ENCODE results near the gene ATP8B2. TPM values are rescaled to one million over a fixed set of nuclear protein-coding genes. Genes with fewer than 3 reads are reported as not detected.
"Not testable (repeated sequence)": the region's sequence is repeated elsewhere in the genome, so short reads cannot be mapped to it uniquely, and the experiment has no call there.

The ATP8B2 gene
- total RNA-seq, 1 donor from 2014 or later = 71.6 TPM

GRCh38 chr1:154309136-154309535 lies 16.2 kb upstream of the ATP8B2 start:
- Mint-ChIP-seq H3K9me3 (ENCODE audit: unreplicated experiment) (peaks cover 10% of the 10 kb centered on the region), H3K4me1 (ENCODE audit: low read depth, unreplicated experiment) (peaks cover 24% of the 10 kb centered on the region)
- H3K36me3 ChIP-seq (ENCODE audit: insufficient read depth, low read length); H3K9ac ChIP-seq (ENCODE audit: low read length); H3K4me3 Mint-ChIP-seq (ENCODE audit: unreplicated experiment); DNase-seq (ENCODE audit: low read depth); H3K4me3 ChIP-seq (ENCODE audit: insufficient read depth, low read depth, low read length); H3K4me2 ChIP-seq (ENCODE audit: low read length); H3K79me2 ChIP-seq (ENCODE audit: insufficient read depth, low read length); H3K36me3 Mint-ChIP-seq (ENCODE audit: low read depth, unreplicated experiment); H3K27me3 ChIP-seq (ENCODE audit: insufficient read depth, low read length); H3K4me1 ChIP-seq (ENCODE audit: insufficient read depth, low read length); H4K20me1 ChIP-seq (ENCODE audit: insufficient read depth, low read length); H3K27ac Mint-ChIP-seq (ENCODE audit: unreplicated experiment); H3K27me3 Mint-ChIP-seq (ENCODE audit: low read depth, unreplicated experiment); H3K27ac ChIP-seq (ENCODE audit: low read depth, low read length); H3K9me3 ChIP-seq (ENCODE audit: insufficient read depth, low read depth, low read length); FAIRE-seq; H2AFZ ChIP-seq (ENCODE audit: low read depth, low read length): not testable (repeated sequence)

DNA sequence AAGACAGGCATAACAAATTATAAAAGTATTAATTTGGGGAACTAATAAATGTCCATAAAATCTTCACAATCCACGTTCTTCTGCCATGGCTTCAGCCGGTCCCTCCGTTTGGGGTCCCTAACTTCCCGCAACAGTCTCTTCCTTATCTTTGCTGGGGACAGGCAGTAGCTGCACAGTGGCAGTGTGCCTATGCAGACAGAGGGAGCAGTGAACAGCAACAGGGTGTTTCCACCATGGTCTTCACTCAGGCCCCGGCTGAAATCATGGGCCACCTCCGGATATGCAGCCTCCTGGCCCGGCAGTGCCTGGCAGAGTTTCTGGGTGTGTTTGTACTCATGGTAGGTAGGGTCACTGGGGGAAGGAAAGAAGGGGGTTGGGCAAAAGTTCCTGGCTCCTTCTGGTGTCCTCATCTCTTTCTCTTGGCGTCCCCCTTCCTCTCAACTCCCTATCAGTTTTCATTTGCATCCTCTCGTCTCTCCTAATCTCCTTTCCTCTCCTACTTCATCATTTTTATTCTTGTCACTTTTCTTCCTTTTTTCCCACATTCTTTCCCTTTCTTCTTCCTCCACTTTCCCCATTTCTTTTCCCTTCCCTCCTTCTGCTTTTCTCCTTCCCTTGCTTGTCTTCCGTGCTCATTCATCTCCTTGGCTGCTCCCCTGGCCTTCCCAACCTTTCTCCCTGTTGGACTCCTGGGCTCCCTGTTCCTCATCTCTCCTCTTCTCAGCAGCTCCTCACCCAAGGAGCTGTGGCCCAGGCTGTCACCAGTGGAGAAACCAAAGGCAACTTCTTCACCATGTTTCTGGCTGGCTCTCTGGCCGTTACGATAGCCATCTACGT lies 12.9 kb upstream of the ATP8B2 start:
- H3K27ac ChIP-seq (ENCODE audit: low read depth, low read length); H3K4me2 ChIP-seq (ENCODE audit: low read length); H3K9me3 ChIP-seq (ENCODE audit: insufficient read depth, low read depth, low read length); H3K4me3 Mint-ChIP-seq (ENCODE audit: unreplicated experiment); H2AFZ ChIP-seq (ENCODE audit: low read depth, low read length); DNase-seq (ENCODE audit: low read depth); H3K27ac Mint-ChIP-seq (ENCODE audit: unreplicated experiment); H3K4me1 ChIP-seq (ENCODE audit: insufficient read depth, low read length); FAIRE-seq; H4K20me1 ChIP-seq (ENCODE audit: insufficient read depth, low read length); H3K4me1 Mint-ChIP-seq (ENCODE audit: low read depth, unreplicated experiment); H3K4me3 ChIP-seq (ENCODE audit: insufficient read depth, low read depth, low read length); H3K79me2 ChIP-seq (ENCODE audit: insufficient read depth, low read length); H3K9ac ChIP-seq (ENCODE audit: low read length); H3K36me3 Mint-ChIP-seq (ENCODE audit: low read depth, unreplicated experiment); H3K36me3 ChIP-seq (ENCODE audit: insufficient read depth, low read length); H3K27me3 ChIP-seq (ENCODE audit: insufficient read depth, low read length): not testable (repeated sequence)
- Mint-ChIP-seq H3K9me3 (ENCODE audit: unreplicated experiment) (peaks cover 14% of the 10 kb centered on the region), H3K27me3 (ENCODE audit: low read depth, unreplicated experiment) (peaks cover 11% of the 10 kb centered on the region)

- Histone ChIP-seq H3K9me3 (ENCODE audit: insufficient read depth, low read depth, low read length) (no peaks in the 10 kb centered on the region), H3K36me3 (ENCODE audit: insufficient read depth, low read length) (no peaks in the 10 kb centered on the region), H4K20me1 (ENCODE audit: insufficient read depth, low read length) (no peaks in the 10 kb centered on the region), H3K4me3 (ENCODE audit: insufficient read depth, low read depth, low read length) (no peak overlapping the region), H3K27ac (ENCODE audit: low read depth, low read length) (no peak overlapping the region), H3K4me2 (ENCODE audit: low read length) (no peak overlapping the region), H3K4me1 (ENCODE audit: insufficient read depth, low read length) (no peaks in the 10 kb centered on the region), H2AFZ (ENCODE audit: low read depth, low read length) (no peak overlapping the region), H3K27me3 (ENCODE audit: insufficient read depth, low read length) (no peaks in the 10 kb centered on the region), H3K79me2 (ENCODE audit: insufficient read depth, low read length) (no peaks in the 10 kb centered on the region), H3K9ac (ENCODE audit: low read length) (no peak overlapping the region)
- Mint-ChIP-seq H3K9me3 (ENCODE audit: unreplicated experiment) (peaks cover 18% of the 10 kb centered on the region), H3K4me3 (ENCODE audit: unreplicated experiment) (no peak overlapping the region), H3K27ac (ENCODE audit: unreplicated experiment) (no peak overlapping the region), H3K4me1 (ENCODE audit: low read depth, unreplicated experiment) (peaks cover 3% of the 10 kb centered on the region), H3K36me3 (ENCODE audit: low read depth, unreplicated experiment) (no peaks in the 10 kb centered on the region), H3K27me3 (ENCODE audit: low read depth, unreplicated experiment) (peaks cover 17% of the 10 kb centered on the region)
- DNase-seq (ENCODE audit: low read depth) (no peak), FAIRE-seq (no peak)
- TF ChIP-seq CTCF (IDR thresholded peaks at IDR 0.05; ENCODE audit: insufficient read depth, low read depth, low read length) = no peak
- no peak for TF ChIP-seq EZH2 (IDR thresholded peaks at IDR 0.05; ENCODE audit: insufficient read depth, low read length)
Measured at GRCh38 chr1:154313066-154313356, 12.3 kb upstream of the ATP8B2 start.

GRCh38 chr1:154314226-154314625 lies 11.1 kb upstream of the ATP8B2 start:
- not testable (repeated sequence) for H3K36me3 Mint-ChIP-seq (ENCODE audit: low read depth, unreplicated experiment); H3K4me3 ChIP-seq (ENCODE audit: insufficient read depth, low read depth, low read length); H3K4me2 ChIP-seq (ENCODE audit: low read length); H3K27ac Mint-ChIP-seq (ENCODE audit: unreplicated experiment); H3K4me1 ChIP-seq (ENCODE audit: insufficient read depth, low read length); H4K20me1 ChIP-seq (ENCODE audit: insufficient read depth, low read length); H3K4me1 Mint-ChIP-seq (ENCODE audit: low read depth, unreplicated experiment); H3K36me3 ChIP-seq (ENCODE audit: insufficient read depth, low read length); H3K4me3 Mint-ChIP-seq (ENCODE audit: unreplicated experiment); H3K27ac ChIP-seq (ENCODE audit: low read depth, low read length); H3K79me2 ChIP-seq (ENCODE audit: insufficient read depth, low read length); H2AFZ ChIP-seq (ENCODE audit: low read depth, low read length); H3K27me3 ChIP-seq (ENCODE audit: insufficient read depth, low read length); H3K9ac ChIP-seq (ENCODE audit: low read length); H3K9me3 ChIP-seq (ENCODE audit: insufficient read depth, low read depth, low read length); FAIRE-seq; DNase-seq (ENCODE audit: low read depth)
- Mint-ChIP-seq H3K27me3 (ENCODE audit: low read depth, unreplicated experiment) (peaks cover 24% of the 10 kb centered on the region), H3K9me3 (ENCODE audit: unreplicated experiment) (peaks cover 17% of the 10 kb centered on the region)

Measured in astrocyte (in vitro differentiated cells and primary cell).